SH-SY5Y (cell line): Measurements from ENCODE around the gene HAUS5.

Experiments
- GATA2 ChIP-seq: IDR thresholded peaks from 2 replicates; pipeline ENCODE4 v1.6.1; 2011; ENCODE audit warnings: mild to moderate bottlenecking, low read depth, low read length
- GATA3 ChIP-seq: IDR thresholded peaks from 2 replicates; pipeline ENCODE4 v1.6.1; 2011; ENCODE audit warnings: low read depth, mild to moderate bottlenecking, low read length, moderate library complexity

- TF ChIP-seq GATA2 (no peak), GATA3 (no peak)
Measured at GRCh38 chr19:35612559-35613321, at the start of gene HAUS5.
